ENCODE measurements around the gene PANK1. TPM values are rescaled to one million over a fixed set of nuclear protein-coding genes. Genes with fewer than 3 reads are reported as not detected.

Gene PANK1
- total and polyA plus RNA-seq, 9 of the 15 experiments (the other 6 are each of a cell fraction or from before 2014, with no cell fraction given): 1.7 to 10.7 (median 6.5) TPM

GRCh38 chr10:89602919-89603318, 42.1 kb downstream of the PANK1 start (continued):
- TF ChIP-seq MYBL2 (IDR thresholded peaks at IDR 0.05; ENCODE audit: low read depth): no peak
- no peak for TF ChIP-seq MYBL2 (CRISPR knock-in tag; IDR thresholded peaks at IDR 0.05; ENCODE audit: borderline replicate concordance)
- TF ChIP-seq, protein P1, sequence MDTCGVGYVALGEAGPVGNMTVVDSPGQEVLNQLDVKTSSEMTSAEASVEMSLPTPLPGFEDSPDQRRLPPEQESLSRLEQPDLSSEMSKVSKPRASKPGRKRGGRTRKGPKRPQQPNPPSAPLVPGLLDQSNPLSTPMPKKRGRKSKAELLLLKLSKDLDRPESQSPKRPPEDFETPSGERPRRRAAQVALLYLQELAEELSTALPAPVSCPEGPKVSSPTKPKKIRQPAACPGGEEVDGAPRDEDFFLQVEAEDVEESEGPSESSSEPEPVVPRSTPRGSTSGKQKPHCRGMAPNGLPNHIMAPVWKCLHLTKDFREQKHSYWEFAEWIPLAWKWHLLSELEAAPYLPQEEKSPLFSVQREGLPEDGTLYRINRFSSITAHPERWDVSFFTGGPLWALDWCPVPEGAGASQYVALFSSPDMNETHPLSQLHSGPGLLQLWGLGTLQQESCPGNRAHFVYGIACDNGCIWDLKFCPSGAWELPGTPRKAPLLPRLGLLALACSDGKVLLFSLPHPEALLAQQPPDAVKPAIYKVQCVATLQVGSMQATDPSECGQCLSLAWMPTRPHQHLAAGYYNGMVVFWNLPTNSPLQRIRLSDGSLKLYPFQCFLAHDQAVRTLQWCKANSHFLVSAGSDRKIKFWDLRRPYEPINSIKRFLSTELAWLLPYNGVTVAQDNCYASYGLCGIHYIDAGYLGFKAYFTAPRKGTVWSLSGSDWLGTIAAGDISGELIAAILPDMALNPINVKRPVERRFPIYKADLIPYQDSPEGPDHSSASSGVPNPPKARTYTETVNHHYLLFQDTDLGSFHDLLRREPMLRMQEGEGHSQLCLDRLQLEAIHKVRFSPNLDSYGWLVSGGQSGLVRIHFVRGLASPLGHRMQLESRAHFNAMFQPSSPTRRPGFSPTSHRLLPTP (IDR thresholded peaks at IDR 0.05; ENCODE audit: borderline replicate concordance, extremely low read depth, insufficient read length): no peak

GRCh38 chr10:89601728-89602361, 43.2 kb downstream of the PANK1 start:
- in situ Hi-C loops (cut with MboI): no loop called here
- Histone ChIP-seq H2AFZ (ENCODE audit: low read depth, low read length) (no peak overlapping the region), H3K27me3 (ENCODE audit: control insufficient read depth in 2 of 2, insufficient read depth in 2 of 2, low read length in 2 of 2) (no peaks in the 10 kb centered on the region), H3K4me1 (replicated peaks in 1 of 2; ENCODE audit: control insufficient read depth in 2 of 2, insufficient read depth in 2 of 2, low read length in 2 of 2) (no peaks in the 10 kb centered on the region), H3K9ac (ENCODE audit: insufficient read depth in 1 of 2, low read depth in 2 of 2, low read length in 2 of 2) (no peak overlapping the region), H3K4me3 (no peak overlapping the region), H3K9me1 (ENCODE audit: control insufficient read depth, insufficient read depth, low read length) (no peaks in the 10 kb centered on the region), H3K27ac (ENCODE audit: extremely low read depth, low read depth, low read length) (no peak overlapping the region), H4K20me1 (replicated peaks; ENCODE audit: control insufficient read depth, insufficient read depth, low read length) (no peaks in the 10 kb centered on the region), H3K9me3 (replicated peaks; ENCODE audit: control insufficient read depth, insufficient read depth, low read depth, low read length) (no peaks in the 10 kb centered on the region), H3K4me2 (ENCODE audit: insufficient read depth, low read length) (no peak overlapping the region), H3K79me2 (ENCODE audit: control insufficient read depth, insufficient read depth, low read length) (no peaks in the 10 kb centered on the region), H3K36me3 (ENCODE audit: control insufficient read depth, insufficient read depth, low read length) (peaks cover 11% of the 10 kb centered on the region; the same call in 1 of the 3 replicates)
- ChIA-PET CTCF (ENCODE audit: low intra/inter-chr PET ratio) (no interaction called here), POLR2A (no interaction called here)
- no peak for TF ChIP-seq CEBPB (tag; IDR thresholded peaks at IDR 0.05)
- DNase-seq (ENCODE audit: extremely low read depth in 1 of 4, low spot score in 3 of 4): no peak
- no peak for FAIRE-seq
- no TSS peak for BruUV-seq (replicated peaks)
- ATAC-seq: no peak
- intact Hi-C loops (cut with micrococcal nuclease): no loop called here
- WGBS (ENCODE audit: insufficient coverage, low coverage, missing lambda C conversion rate): 100% methylated on average over 2 of the region's 2 CpGs
